Measurements from ENCODE around the gene MTHFD2.

MTHFD2 gene

DNA sequence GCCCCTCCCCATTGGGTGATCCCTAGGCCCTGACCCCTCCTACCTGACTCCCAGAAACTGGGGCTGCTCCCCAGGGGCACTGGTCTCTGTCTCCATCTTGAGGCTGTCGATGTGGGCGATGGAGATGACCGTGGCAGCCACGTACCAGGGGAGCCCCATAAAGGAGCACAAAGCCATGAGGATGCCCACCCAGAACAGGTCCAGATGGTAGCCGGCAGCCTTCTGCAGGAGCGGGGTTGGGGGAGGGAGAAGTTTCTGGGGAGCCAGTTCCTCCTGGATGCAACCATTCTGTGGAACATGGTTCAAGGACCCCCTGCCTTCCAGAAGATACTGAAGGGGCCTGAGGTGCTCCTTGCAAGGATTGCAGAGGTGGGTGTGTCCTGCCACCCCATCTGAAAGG is 34.0 kb downstream of the MTHFD2 start:
- Histone ChIP-seq H3K27ac (ENCODE audit: poor library complexity, severe bottlenecking) (no peak overlapping the region), H3K9me3 (ENCODE audit: severe bottlenecking) (no peaks in the 10 kb centered on the region), H3K4me1 (ENCODE audit: insufficient read depth, poor library complexity, severe bottlenecking) (peaks cover 10% of the 10 kb centered on the region), H3K4me3 (ENCODE audit: severe bottlenecking) (no peak overlapping the region), H3K36me3 (ENCODE audit: low read depth) (no peaks in the 10 kb centered on the region), H3K27me3 (ENCODE audit: insufficient read depth, poor library complexity, severe bottlenecking) (no peaks in the 10 kb centered on the region)
- no peak for DNase-seq (ENCODE audit: low spot score)
- ATAC-seq (ENCODE audit: low read depth): no peak; the same call in 2 of the 3 replicates
- TF ChIP-seq, protein P1, sequence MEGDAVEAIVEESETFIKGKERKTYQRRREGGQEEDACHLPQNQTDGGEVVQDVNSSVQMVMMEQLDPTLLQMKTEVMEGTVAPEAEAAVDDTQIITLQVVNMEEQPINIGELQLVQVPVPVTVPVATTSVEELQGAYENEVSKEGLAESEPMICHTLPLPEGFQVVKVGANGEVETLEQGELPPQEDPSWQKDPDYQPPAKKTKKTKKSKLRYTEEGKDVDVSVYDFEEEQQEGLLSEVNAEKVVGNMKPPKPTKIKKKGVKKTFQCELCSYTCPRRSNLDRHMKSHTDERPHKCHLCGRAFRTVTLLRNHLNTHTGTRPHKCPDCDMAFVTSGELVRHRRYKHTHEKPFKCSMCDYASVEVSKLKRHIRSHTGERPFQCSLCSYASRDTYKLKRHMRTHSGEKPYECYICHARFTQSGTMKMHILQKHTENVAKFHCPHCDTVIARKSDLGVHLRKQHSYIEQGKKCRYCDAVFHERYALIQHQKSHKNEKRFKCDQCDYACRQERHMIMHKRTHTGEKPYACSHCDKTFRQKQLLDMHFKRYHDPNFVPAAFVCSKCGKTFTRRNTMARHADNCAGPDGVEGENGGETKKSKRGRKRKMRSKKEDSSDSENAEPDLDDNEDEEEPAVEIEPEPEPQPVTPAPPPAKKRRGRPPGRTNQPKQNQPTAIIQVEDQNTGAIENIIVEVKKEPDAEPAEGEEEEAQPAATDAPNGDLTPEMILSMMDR (IDR thresholded peaks at IDR 0.05; ENCODE audit: poor library complexity, severe bottlenecking): no peak

DNA sequence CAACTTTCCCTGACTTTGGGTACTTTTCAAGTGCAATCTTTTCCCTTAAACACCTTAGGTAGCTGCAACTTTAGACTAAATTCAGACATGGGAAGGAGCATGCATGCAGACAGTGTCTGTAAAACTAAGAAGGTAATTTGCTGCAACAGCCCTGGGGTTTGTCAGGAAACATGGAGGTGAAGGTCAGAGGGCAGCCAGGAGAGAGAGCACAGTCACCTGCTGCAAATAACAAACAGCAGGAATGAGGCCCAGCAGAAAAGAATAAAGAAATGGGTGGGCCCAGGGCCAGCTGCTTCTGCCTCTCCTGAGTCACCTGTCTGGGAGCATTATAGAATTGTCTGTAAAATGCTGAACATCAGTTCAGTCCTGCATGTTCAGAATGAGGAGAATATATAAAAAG is 35.2 kb downstream of the MTHFD2 start:
- Histone ChIP-seq H3K27me3 (ENCODE audit: insufficient read depth, poor library complexity, severe bottlenecking) (no peaks in the 10 kb centered on the region), H3K27ac (ENCODE audit: poor library complexity, severe bottlenecking) (no peak overlapping the region), H3K4me3 (ENCODE audit: severe bottlenecking) (no peak overlapping the region), H3K9me3 (ENCODE audit: severe bottlenecking) (no peaks in the 10 kb centered on the region), H3K36me3 (ENCODE audit: low read depth) (no peaks in the 10 kb centered on the region), H3K4me1 (ENCODE audit: insufficient read depth, poor library complexity, severe bottlenecking) (peaks cover 11% of the 10 kb centered on the region)
- DNase-seq (ENCODE audit: low spot score) (no peak), ATAC-seq (ENCODE audit: low read depth) (no peak)
- TF ChIP-seq, protein P1 (IDR thresholded peaks at IDR 0.05; ENCODE audit: poor library complexity, severe bottlenecking): no peak

DNA sequence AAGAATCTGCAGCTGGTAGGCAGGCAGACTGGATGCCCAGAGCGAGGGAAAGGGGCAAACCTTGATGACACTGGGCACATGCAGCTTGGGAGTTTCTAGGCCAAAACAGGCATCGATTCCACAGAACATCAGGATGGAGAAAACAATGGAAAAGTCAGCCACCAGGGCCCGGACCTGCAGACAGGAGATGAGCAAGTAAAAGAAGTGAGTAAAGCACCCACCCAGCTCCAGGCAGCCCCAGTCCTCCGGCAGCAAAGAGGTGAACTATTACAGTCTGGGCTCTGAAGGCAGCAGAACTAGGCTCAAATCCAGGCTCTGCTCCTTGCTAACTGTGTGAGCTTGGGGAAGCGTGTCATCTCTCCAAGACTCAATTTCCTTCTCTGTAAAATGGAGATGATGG is 36.6 kb downstream of the MTHFD2 start:
- TF ChIP-seq, protein P1 (IDR thresholded peaks at IDR 0.05; ENCODE audit: poor library complexity, severe bottlenecking): no peak
- no peak overlapping the region for H3K27ac ChIP-seq (ENCODE audit: poor library complexity, severe bottlenecking)
- H3K9me3 ChIP-seq (ENCODE audit: severe bottlenecking): no peaks in the 10 kb centered on the region
- peaks cover 11% of the 10 kb centered on the region for H3K4me1 ChIP-seq (ENCODE audit: insufficient read depth, poor library complexity, severe bottlenecking)
- DNase-seq (ENCODE audit: low spot score): no peak
- ATAC-seq (ENCODE audit: low read depth): no peak
- no peaks in the 10 kb centered on the region for H3K27me3 ChIP-seq (ENCODE audit: insufficient read depth, poor library complexity, severe bottlenecking)
- no peak overlapping the region for H3K4me3 ChIP-seq (ENCODE audit: severe bottlenecking)
- no peaks in the 10 kb centered on the region for H3K36me3 ChIP-seq (ENCODE audit: low read depth)

DNA sequence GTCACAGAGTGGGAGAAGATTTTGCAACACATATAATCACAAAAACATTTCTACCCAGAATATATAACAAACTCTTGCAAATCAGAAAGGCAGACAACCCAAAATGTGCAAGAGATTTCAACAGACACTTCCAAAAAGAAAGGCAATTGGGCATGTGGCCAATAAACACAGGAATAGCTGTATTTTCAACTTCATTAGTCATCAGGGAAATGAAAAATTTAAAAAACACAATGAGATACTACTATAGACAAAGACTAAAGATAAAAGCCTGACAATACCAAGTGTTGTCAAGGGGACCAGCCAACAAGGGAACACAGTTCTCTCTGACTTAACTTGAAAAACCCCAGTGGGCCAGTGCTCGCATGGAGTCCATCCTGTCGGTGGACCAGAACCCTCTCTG is 40.5 kb downstream of the MTHFD2 start:
- H3K4me1 ChIP-seq (ENCODE audit: insufficient read depth, poor library complexity, severe bottlenecking): peaks cover 11% of the 10 kb centered on the region
- no peaks in the 10 kb centered on the region for H3K9me3 ChIP-seq (ENCODE audit: severe bottlenecking)
- no peak overlapping the region for H3K4me3 ChIP-seq (ENCODE audit: severe bottlenecking)
- DNase-seq (ENCODE audit: low spot score): no peak
- no peak overlapping the region for H3K27ac ChIP-seq (ENCODE audit: poor library complexity, severe bottlenecking)
- TF ChIP-seq, protein P1 (IDR thresholded peaks at IDR 0.05; ENCODE audit: poor library complexity, severe bottlenecking): no peak
- H3K27me3 ChIP-seq (ENCODE audit: insufficient read depth, poor library complexity, severe bottlenecking): no peaks in the 10 kb centered on the region
- H3K36me3 ChIP-seq (ENCODE audit: low read depth): no peaks in the 10 kb centered on the region
- no peak for ATAC-seq (ENCODE audit: low read depth)

DNA sequence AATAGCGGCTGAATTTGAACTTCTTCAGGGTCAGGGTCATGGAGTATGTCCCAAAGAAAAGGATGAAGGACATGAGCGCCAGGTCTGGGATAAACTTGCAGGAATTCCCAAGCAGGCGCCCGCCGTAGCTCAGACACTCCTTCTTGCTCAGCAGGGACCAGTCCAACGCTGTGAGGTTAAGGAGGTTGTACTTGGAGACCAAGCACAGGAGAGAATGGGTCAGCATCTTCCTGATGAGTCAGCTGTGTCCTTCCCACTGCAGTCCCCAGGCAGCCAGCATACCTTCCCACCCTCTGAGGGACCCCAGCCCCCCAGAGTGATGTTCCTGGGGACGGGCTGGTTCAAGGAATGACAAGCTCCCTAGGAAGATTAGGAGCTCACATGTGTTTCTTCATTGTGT is 40.9 kb downstream of the MTHFD2 start:
- Histone ChIP-seq H3K36me3 (ENCODE audit: low read depth) (no peaks in the 10 kb centered on the region), H3K9me3 (ENCODE audit: severe bottlenecking) (no peaks in the 10 kb centered on the region), H3K4me3 (ENCODE audit: severe bottlenecking) (no peak overlapping the region), H3K4me1 (ENCODE audit: insufficient read depth, poor library complexity, severe bottlenecking) (peaks cover 11% of the 10 kb centered on the region), H3K27me3 (ENCODE audit: insufficient read depth, poor library complexity, severe bottlenecking) (no peaks in the 10 kb centered on the region), H3K27ac (ENCODE audit: poor library complexity, severe bottlenecking) (no peak overlapping the region)
- ATAC-seq (ENCODE audit: low read depth): no peak
- TF ChIP-seq, protein P1 (IDR thresholded peaks at IDR 0.05; ENCODE audit: poor library complexity, severe bottlenecking): no peak
- DNase-seq (ENCODE audit: low spot score): no peak

Measured in RWPE2 (cell line).